Esophagus squamous epithelium (tissue), 5 donors: ENCODE results near the gene TFAP2C. TPM values are rescaled to one million over a fixed set of nuclear protein-coding genes. Genes with fewer than 3 reads are reported as not detected.

Source experiments
- DNase-seq: peaks from one replicate; lab custom pipeline; 2025; lab: John Stamatoyannopoulos, UW
- H3K27ac ChIP-seq, 4 donors: fragments of 200-600 bp; sonication (generic); one replicate each; pipeline ENCODE4 v1.5.1; 2016 to 2019; ENCODE audit warnings: mild to moderate bottlenecking in 1 of 4
- H3K27me3 ChIP-seq, 4 donors: fragments of 200-600 bp; sonication (generic); 1 replicate in 3 of 4; 2 replicates in 1 of 4; pipeline versions ENCODE4 v1.5.1 to v1.6.0; 2017 to 2021; ENCODE audit warnings: antibody characterized with exemption in 1 of 4
- H3K36me3 ChIP-seq, 3 donors: fragments of 200-600 bp; sonication (generic); one replicate each; pipeline ENCODE4 v1.5.1; 2016 to 2019
- H3K4me1 ChIP-seq, 3 donors: fragments of 200-600 bp; sonication (generic); one replicate each; pipeline ENCODE4 v1.5.1; 2017 to 2019
- H3K4me3 ChIP-seq, 4 donors: fragments of 200-600 bp; sonication (generic); 1 replicate in 3 of 4; 2 replicates in 1 of 4; pipeline ENCODE4 v1.5.1; 2016 to 2019; ENCODE audit warnings: mild to moderate bottlenecking in 2 of 4, moderate library complexity in 1 of 4
- H3K9me3 ChIP-seq, 3 donors: fragments of 200-600 bp; sonication (generic); one replicate each; pipeline ENCODE4 v1.5.1; 2016 to 2019
- POLR2A ChIP-seq, 4 donors: fragments of 450-650 bp; IDR thresholded peaks; one replicate each; pipeline ENCODE4 v1.6.1; 2017; ENCODE audit warnings: antibody characterized with exemption in 4 of 4, mild to moderate bottlenecking in 4 of 4, moderate library complexity in 3 of 4
- WGBS, 2 donors: methylation state at CpG; one replicate each; pipeline ENCODE4 v1.1.5; 2018; 5-methylcytosine and 5-hydroxymethylcytosine counted together
- intact Hi-C: fragments of 100-400 bp; cut with DNase I; formaldehyde crosslinking; loops from one replicate; pipeline ENCODE4 v1.15.0; 2022
- small RNA-seq, 4 donors: library from RNA; depleted of rRNA; stranded (forward); fragments of <200 nt; gene quantifications; one replicate each; pipeline ENCODE3, GENCODE V24; 2016
- total RNA-seq, 4 donors: library from RNA; depleted of rRNA; stranded (reverse); fragments of >200 nt; gene quantifications; one replicate each; pipeline ENCODE4 v1.1.0, GENCODE V29; 2016
- TF ChIP-seq, protein P1 (sequence below), 6 experiments: fragments of 450-650 bp in 4 of 6; fragments of 200-600 bp in 2 of 6; sonication (generic) in 2 of 6; IDR thresholded peaks; one replicate each; pipeline ENCODE4 v1.5.1; 2016 to 2019; ENCODE audit warnings: antibody characterized with exemption in 6 of 6, mild to moderate bottlenecking in 4 of 6, moderate library complexity in 4 of 6
- donor health status: DM: yes; HTN: yes; CAD: no.

The TFAP2C gene
- total RNA-seq, 4 donors from 2014 or later = 25.9 to 34.8 (median 31.8) TPM

GRCh38 chr20:56687061-56687460, 58.0 kb downstream of the TFAP2C start:
- no peak overlapping the region for H3K27ac ChIP-seq
- WGBS, 2 donors = 68 to 78% methylated on average over 3 to 6 of the region's 7 CpGs
- no peaks in the 10 kb centered on the region for H3K36me3 ChIP-seq
- peaks cover 5 to 27% (median 19%) of the 10 kb centered on the region in 3 donors for H3K4me1 ChIP-seq
- H3K27me3 ChIP-seq = peaks cover 0 to 19% (median 0%) of the 10 kb centered on the region in 4 donors
- H3K4me3 ChIP-seq = no peak overlapping the region
- no peak for TF ChIP-seq POLR2A (IDR thresholded peaks at IDR 0.05)
- TF ChIP-seq, protein P1, sequence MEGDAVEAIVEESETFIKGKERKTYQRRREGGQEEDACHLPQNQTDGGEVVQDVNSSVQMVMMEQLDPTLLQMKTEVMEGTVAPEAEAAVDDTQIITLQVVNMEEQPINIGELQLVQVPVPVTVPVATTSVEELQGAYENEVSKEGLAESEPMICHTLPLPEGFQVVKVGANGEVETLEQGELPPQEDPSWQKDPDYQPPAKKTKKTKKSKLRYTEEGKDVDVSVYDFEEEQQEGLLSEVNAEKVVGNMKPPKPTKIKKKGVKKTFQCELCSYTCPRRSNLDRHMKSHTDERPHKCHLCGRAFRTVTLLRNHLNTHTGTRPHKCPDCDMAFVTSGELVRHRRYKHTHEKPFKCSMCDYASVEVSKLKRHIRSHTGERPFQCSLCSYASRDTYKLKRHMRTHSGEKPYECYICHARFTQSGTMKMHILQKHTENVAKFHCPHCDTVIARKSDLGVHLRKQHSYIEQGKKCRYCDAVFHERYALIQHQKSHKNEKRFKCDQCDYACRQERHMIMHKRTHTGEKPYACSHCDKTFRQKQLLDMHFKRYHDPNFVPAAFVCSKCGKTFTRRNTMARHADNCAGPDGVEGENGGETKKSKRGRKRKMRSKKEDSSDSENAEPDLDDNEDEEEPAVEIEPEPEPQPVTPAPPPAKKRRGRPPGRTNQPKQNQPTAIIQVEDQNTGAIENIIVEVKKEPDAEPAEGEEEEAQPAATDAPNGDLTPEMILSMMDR (IDR thresholded peaks at IDR 0.05) = no peak
- H3K9me3 ChIP-seq = no peaks in the 10 kb centered on the region
- intact Hi-C loops = no loop called here
- DNase-seq = no peak

DNA sequence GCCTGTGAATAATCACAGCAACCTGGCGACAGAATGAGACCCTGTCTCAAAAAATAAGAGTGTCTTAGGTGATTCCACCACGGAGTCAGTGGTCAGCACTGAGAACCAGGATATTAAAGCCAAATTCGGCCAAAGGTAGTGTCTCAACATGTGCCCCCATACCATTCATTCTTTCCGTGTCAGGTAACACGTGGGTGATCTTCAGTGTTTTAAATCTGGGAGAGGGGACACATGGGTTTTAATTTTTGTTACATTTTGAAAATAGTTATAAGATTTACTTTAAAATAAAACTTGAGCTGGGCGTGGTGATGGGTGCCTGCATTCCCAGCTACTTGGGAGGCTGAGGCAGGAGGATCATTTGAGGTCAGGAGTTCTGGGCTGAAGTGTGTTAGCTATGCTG, 59.0 kb downstream of the TFAP2C start:
- H3K4me1 ChIP-seq = peaks cover 5 to 27% (median 19%) of the 10 kb centered on the region in 3 donors
- H3K4me3 ChIP-seq = no peak overlapping the region
- peaks cover 0 to 19% (median 0%) of the 10 kb centered on the region in 4 donors for H3K27me3 ChIP-seq
- intact Hi-C loops = no loop called here
- no peak for DNase-seq
- WGBS, 2 donors = 87 to 95% methylated on average over 4 to 6 of the region's 6 CpGs
- H3K27ac ChIP-seq = no peak overlapping the region
- H3K9me3 ChIP-seq = no peaks in the 10 kb centered on the region
- H3K36me3 ChIP-seq = no peaks in the 10 kb centered on the region
- TF ChIP-seq, protein P1 (IDR thresholded peaks at IDR 0.05) = no peak
- TF ChIP-seq POLR2A (IDR thresholded peaks at IDR 0.05) = no peak

Small RNA genes lying within 50 kb of the gene (small RNA-seq; reads per million reads assigned to genes)
- gene RN7SL170P = 0 reads per million in 4 donors
- gene RNU6-1146P = 0 reads per million in 4 donors

Other genes with a start within 250 kb of the TFAP2C start
- gene AURKA, start 237.1 kb upstream of the TFAP2C start, total RNA-seq = 10 to 100 TPM in 2 of 4 donors, 1 to 10 TPM in 2; 2.9 to 25.8 (median 12.3) TPM
- 10 to 100 TPM; 13.2 to 33.5 (median 24.1) TPM for gene CSTF1, start 236.7 kb upstream of the TFAP2C start, total RNA-seq
- 1 to 10 TPM in 1 of 4 donors, under 1 TPM in 3; 0.22 to 1.3 (median 0.63) TPM for gene CASS4, start 217.0 kb upstream of the TFAP2C start, total RNA-seq
- gene RTF2, start 160.7 kb upstream of the TFAP2C start, total RNA-seq = 10 to 100 TPM; 40.3 to 53.6 (median 44.7) TPM
- not detected for gene FAM209A, start 104.6 kb upstream of the TFAP2C start, total RNA-seq
- not detected for gene FAM209B, start 96.1 kb upstream of the TFAP2C start, total RNA-seq